22Rv1 (cell line): Measurements from ENCODE around the gene CEP164.

ENCODE experiments used
- H3K27ac ChIP-seq: fragments of 450-650 bp; 2 replicates; pipeline ENCODE4 v1.5.1; 2017
- CTCF ChIP-seq: fragments of 450-650 bp; IDR thresholded peaks from 2 replicates; pipeline ENCODE4 v1.5.1; 2017; ENCODE audit warnings: mild to moderate bottlenecking
- ZFX ChIP-seq: fragments of 450-650 bp; IDR thresholded peaks from 2 replicates; pipeline ENCODE4 v1.6.1; 2017; ENCODE audit warnings: antibody characterized with exemption, borderline replicate concordance

Gene CEP164

GRCh38 chr11:117327567-117328374 lies at the start of gene CEP164:
TSS of gene CEP164 (plus strand) at chr11:117327854. CDS start at chr11:117338587, 10,733 bp downstream.
- no peak for TF ChIP-seq ZFX
- no peak for TF ChIP-seq CTCF
- H3K27ac ChIP-seq: peak within 1 kb of the TSS; percentile 77

- TF ChIP-seq CTCF (no peak), ZFX (no peak)
- H3K27ac ChIP-seq: no peak overlapping the region
Measured at GRCh38 chr11:117278347-117278746, 49.3 kb upstream of the CEP164 start.

- no peak overlapping the region for H3K27ac ChIP-seq
Measured at GRCh38 chr11:117279711-117280376, 47.8 kb upstream of the CEP164 start.

GRCh38 chr11:117281159-117281558 lies 46.5 kb upstream of the CEP164 start:
- no peak for TF ChIP-seq ZFX
- TF ChIP-seq CTCF: no peak
- H3K27ac ChIP-seq: no peak overlapping the region

More at GRCh38 chr11:117279711-117280376, 47.8 kb upstream of the CEP164 start:
- no peak for TF ChIP-seq CTCF
- no peak for TF ChIP-seq ZFX

GRCh38 chr11:117281869-117282268 lies 45.8 kb upstream of the CEP164 start:
- no peak overlapping the region for H3K27ac ChIP-seq
- TF ChIP-seq CTCF (no peak), ZFX (no peak)

- TF ChIP-seq CTCF (no peak), ZFX (no peak)
- H3K27ac ChIP-seq: no peak overlapping the region
Measured at GRCh38 chr11:117282956-117283355, 44.7 kb upstream of the CEP164 start.

- no peak for TF ChIP-seq ZFX
- H3K27ac ChIP-seq: no peak overlapping the region
Measured at GRCh38 chr11:117284053-117284452, 43.6 kb upstream of the CEP164 start.
